Measurements from ENCODE around the gene XPC. TPM values are rescaled to one million over a fixed set of nuclear protein-coding genes. Genes with fewer than 3 reads are reported as not detected.

The XPC gene
- polyA plus RNA-seq, 3 donors = 13.4 to 22.0 (median 15.5) TPM

DNA sequence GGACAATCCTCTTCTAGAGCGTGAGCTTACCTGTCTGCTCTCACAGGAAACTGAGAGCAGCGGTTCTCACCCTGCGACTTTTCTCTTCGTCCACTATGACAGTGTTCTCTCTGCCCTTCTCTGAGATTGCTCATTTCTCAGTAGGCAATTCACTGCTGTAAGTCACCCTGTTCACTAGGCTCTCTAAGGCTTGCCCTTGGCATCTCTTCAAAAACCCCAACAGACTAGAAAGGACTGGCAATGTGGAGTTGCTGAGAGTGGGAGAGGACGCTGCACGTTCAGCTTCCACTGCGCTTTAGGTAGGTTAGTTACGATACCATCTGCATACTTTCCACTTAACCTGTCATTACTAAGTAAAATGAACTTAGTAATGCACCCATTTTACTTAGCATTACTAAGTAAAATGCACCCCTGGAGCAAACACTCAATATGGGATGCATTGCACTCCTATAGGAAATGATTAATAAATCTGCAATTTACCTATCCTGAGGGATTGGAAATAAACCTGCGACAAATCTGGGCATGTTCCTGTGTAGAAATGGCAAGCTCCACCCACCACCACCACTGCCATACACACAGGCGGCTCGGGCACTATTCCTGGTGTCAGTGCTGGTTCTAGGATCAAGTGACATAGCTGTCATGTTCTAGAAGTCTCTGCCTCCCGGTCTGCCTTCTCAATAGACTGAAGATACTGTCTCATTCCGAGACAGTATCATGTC lies 21.4 kb downstream of the XPC start:
- TF ChIP-seq, protein P1, sequence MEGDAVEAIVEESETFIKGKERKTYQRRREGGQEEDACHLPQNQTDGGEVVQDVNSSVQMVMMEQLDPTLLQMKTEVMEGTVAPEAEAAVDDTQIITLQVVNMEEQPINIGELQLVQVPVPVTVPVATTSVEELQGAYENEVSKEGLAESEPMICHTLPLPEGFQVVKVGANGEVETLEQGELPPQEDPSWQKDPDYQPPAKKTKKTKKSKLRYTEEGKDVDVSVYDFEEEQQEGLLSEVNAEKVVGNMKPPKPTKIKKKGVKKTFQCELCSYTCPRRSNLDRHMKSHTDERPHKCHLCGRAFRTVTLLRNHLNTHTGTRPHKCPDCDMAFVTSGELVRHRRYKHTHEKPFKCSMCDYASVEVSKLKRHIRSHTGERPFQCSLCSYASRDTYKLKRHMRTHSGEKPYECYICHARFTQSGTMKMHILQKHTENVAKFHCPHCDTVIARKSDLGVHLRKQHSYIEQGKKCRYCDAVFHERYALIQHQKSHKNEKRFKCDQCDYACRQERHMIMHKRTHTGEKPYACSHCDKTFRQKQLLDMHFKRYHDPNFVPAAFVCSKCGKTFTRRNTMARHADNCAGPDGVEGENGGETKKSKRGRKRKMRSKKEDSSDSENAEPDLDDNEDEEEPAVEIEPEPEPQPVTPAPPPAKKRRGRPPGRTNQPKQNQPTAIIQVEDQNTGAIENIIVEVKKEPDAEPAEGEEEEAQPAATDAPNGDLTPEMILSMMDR (IDR thresholded peaks at IDR 0.05) = no peak
- no peaks in the 10 kb centered on the region for H3K27me3 Mint-ChIP-seq (ENCODE audit: low read depth in 3 of 3)
- no peak for DNase-seq
- Histone ChIP-seq H3K27ac (ENCODE audit: low read depth in 1 of 2, low read length in 2 of 2) (no peak overlapping the region), H3K27me3 (ENCODE audit: control insufficient read depth in 2 of 2, insufficient read depth in 2 of 2, low read length in 2 of 2) (no peaks in the 10 kb centered on the region), H3K79me2 (ENCODE audit: insufficient read depth, low read length) (no peaks in the 10 kb centered on the region), H3K4me1 (ENCODE audit: control insufficient read depth in 1 of 2, insufficient read depth in 2 of 2, low read length in 2 of 2) (no peaks in the 10 kb centered on the region), H3K4me3 (replicated peaks in 1 of 3; ENCODE audit: low read depth in 2 of 3, low read length in 3 of 3) (no peak overlapping the region), H3K36me3 (replicated peaks in 1 of 2; ENCODE audit: control insufficient read depth in 1 of 2, insufficient read depth in 2 of 2, low read length in 2 of 2) (peaks cover 68 to 87% of the 10 kb centered on the region in 2 donors), H2AFZ (ENCODE audit: insufficient read depth, low read depth, low read length, poor library complexity, severe bottlenecking) (no peak overlapping the region), H3K4me2 (replicated peaks; ENCODE audit: extremely low read depth, low read length, poor library complexity, severe bottlenecking) (no peak overlapping the region), H3K9ac (ENCODE audit: insufficient read depth, low read length, poor library complexity, severe bottlenecking) (no peak overlapping the region), H3K9me3 (replicated peaks in 1 of 2; ENCODE audit: control insufficient read depth in 1 of 2, insufficient read depth in 1 of 2, low read length in 2 of 2) (peaks cover 0 to 13% of the 10 kb centered on the region in 2 donors), H4K20me1 (ENCODE audit: insufficient read depth, low read length) (no peaks in the 10 kb centered on the region)
- 98% methylated on average over 7 of the region's 13 CpGs for WGBS (ENCODE audit: insufficient coverage)
- H3K9me3 Mint-ChIP-seq = peaks cover 5 to 14% (median 12%) of the 10 kb centered on the region in 7 donors
- peaks cover 2% of the 10 kb centered on the region for H3K4me1 Mint-ChIP-seq
- peaks cover 88 to 90% of the 10 kb centered on the region in 2 donors for H3K36me3 Mint-ChIP-seq
- H3K4me3 Mint-ChIP-seq = no peak overlapping the region
- no peak overlapping the region for H3K27ac Mint-ChIP-seq
- intact Hi-C loops (cut with micrococcal nuclease) = no loop called here

DNA sequence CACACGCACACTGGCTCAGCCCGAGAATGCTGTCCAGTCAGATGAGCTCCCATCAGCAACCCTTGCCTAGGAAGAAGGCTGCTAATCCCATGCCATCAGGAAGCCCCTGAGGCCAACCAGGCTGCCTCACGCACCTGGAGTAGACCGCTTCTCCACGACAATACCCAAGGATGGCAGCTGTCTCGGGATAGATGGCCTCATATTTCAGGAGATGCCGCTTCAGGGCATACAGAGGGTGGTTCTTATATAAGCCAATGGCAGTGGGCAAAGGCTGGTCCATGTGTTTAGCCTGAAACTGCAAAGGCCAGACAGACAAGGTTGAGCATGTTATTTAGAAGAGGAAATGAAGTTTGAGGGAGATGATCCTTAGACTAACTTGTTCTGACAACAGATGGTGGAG lies 22.2 kb downstream of the XPC start:
- Histone ChIP-seq H4K20me1 (ENCODE audit: insufficient read depth, low read length) (no peaks in the 10 kb centered on the region), H3K9me3 (replicated peaks in 1 of 2; ENCODE audit: control insufficient read depth in 1 of 2, insufficient read depth in 1 of 2, low read length in 2 of 2) (peaks cover 0 to 5% of the 10 kb centered on the region in 2 donors), H3K27me3 (ENCODE audit: control insufficient read depth in 2 of 2, insufficient read depth in 2 of 2, low read length in 2 of 2) (no peaks in the 10 kb centered on the region), H3K4me3 (replicated peaks in 1 of 3; ENCODE audit: low read depth in 2 of 3, low read length in 3 of 3) (no peak overlapping the region), H3K9ac (ENCODE audit: insufficient read depth, low read length, poor library complexity, severe bottlenecking) (no peak overlapping the region), H3K27ac (ENCODE audit: low read depth in 1 of 2, low read length in 2 of 2) (no peak overlapping the region), H3K4me1 (ENCODE audit: control insufficient read depth in 1 of 2, insufficient read depth in 2 of 2, low read length in 2 of 2) (no peaks in the 10 kb centered on the region), H2AFZ (ENCODE audit: insufficient read depth, low read depth, low read length, poor library complexity, severe bottlenecking) (no peak overlapping the region), H3K79me2 (ENCODE audit: insufficient read depth, low read length) (no peaks in the 10 kb centered on the region), H3K4me2 (replicated peaks; ENCODE audit: extremely low read depth, low read length, poor library complexity, severe bottlenecking) (no peak overlapping the region), H3K36me3 (replicated peaks in 1 of 2; ENCODE audit: control insufficient read depth in 1 of 2, insufficient read depth in 2 of 2, low read length in 2 of 2) (peaks cover 60 to 87% of the 10 kb centered on the region in 2 donors)
- WGBS (ENCODE audit: insufficient coverage) = 100% methylated on average over 7 of the region's 7 CpGs
- intact Hi-C loops (cut with micrococcal nuclease) = no loop called here
- Mint-ChIP-seq H3K9me3 (peaks cover 0 to 6% (median 4%) of the 10 kb centered on the region in 7 donors), H3K27me3 (ENCODE audit: low read depth in 3 of 3) (no peaks in the 10 kb centered on the region), H3K27ac (peak overlapping the region in 5 of 7 donors; percentile 5 to 58 (median 34)), H3K4me1 (peaks cover 2% of the 10 kb centered on the region), H3K36me3 (peaks cover 84% of the 10 kb centered on the region in 2 donors), H3K4me3 (no peak overlapping the region)
- DNase-seq = no peak
- TF ChIP-seq, protein P1 (IDR thresholded peaks at IDR 0.05) = no peak

All from CD14-positive monocyte (primary cell).